Progenitor cell of endocrine pancreas (in vitro differentiated cells): ENCODE measurements around the gene ANO4. TPM values are rescaled to one million over a fixed set of nuclear protein-coding genes. Genes with fewer than 3 reads are reported as not detected.

Source experiments
- DNase-seq: peaks from one replicate; pipeline ENCODE4 v3.0.0; 2021; ENCODE audit warnings: low spot score; ENCODE audit not compliant: unreplicated experiment
- H3K27ac Mint-ChIP-seq: 2 replicates; pipeline ENCODE4 v1.8.0; 2021; ENCODE audit warnings: mild to moderate bottlenecking, moderate library complexity, mixed read lengths
- H3K27me3 Mint-ChIP-seq: 2 replicates; pipeline ENCODE4 v1.8.0; 2021; ENCODE audit warnings: mixed read lengths
- H3K36me3 Mint-ChIP-seq: 2 replicates; pipeline ENCODE4 v1.8.0; 2022; ENCODE audit warnings: mixed read lengths; ENCODE audit not compliant: insufficient read depth
- H3K4me1 Mint-ChIP-seq: 2 replicates; pipeline ENCODE4 v1.8.0; 2021; ENCODE audit warnings: low read depth, mixed read lengths
- H3K4me3 Mint-ChIP-seq: 2 replicates; pipeline ENCODE4 v1.8.0; 2021; ENCODE audit warnings: low read depth, mild to moderate bottlenecking, moderate library complexity, mixed read lengths
- H3K9me3 Mint-ChIP-seq: 2 replicates; pipeline ENCODE4 v1.8.0; 2021; ENCODE audit warnings: low read depth, mixed read lengths
- total RNA-seq: library from RNA; stranded (reverse); gene quantifications from 2 replicates; pipeline ENCODE4 v1.2.1, GENCODE V29; 2021
- TF ChIP-seq, protein P1 (sequence below): fragments of 200-600 bp; sonication (generic); IDR thresholded peaks from one replicate; pipeline ENCODE4 v1.5.0; 2021; ENCODE audit warnings: antibody characterized with exemption, mild to moderate bottlenecking; ENCODE audit not compliant: unreplicated experiment

Gene ANO4
- total RNA-seq, 1 donor from 2014 or later: 0.38 TPM

DNA sequence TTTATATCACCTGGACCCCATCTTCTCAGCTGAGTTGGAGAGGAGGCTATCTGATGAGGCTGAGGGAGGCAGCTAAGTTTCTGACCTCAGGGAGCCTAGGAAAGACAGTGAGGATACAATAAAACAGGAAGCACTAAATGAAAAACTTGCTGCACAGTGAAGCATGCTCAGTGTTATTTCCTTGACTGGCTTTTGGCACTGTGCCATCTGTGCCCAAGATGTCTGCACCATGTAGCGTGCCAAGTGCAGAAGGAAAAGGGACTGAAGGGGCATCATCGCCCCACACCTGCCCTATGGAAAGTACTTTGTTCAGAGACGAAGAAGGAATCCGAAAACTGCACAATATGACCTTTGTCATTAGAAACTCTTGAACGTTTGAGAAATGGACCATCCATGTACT, 102.7 kb downstream of the ANO4 start:
- H3K27me3 Mint-ChIP-seq: peaks cover 3% of the 10 kb centered on the region
- H3K36me3 Mint-ChIP-seq: no peaks in the 10 kb centered on the region
- H3K9me3 Mint-ChIP-seq: no peaks in the 10 kb centered on the region
- no peak overlapping the region for H3K27ac Mint-ChIP-seq
- no peak overlapping the region for H3K4me3 Mint-ChIP-seq
- TF ChIP-seq, protein P1, sequence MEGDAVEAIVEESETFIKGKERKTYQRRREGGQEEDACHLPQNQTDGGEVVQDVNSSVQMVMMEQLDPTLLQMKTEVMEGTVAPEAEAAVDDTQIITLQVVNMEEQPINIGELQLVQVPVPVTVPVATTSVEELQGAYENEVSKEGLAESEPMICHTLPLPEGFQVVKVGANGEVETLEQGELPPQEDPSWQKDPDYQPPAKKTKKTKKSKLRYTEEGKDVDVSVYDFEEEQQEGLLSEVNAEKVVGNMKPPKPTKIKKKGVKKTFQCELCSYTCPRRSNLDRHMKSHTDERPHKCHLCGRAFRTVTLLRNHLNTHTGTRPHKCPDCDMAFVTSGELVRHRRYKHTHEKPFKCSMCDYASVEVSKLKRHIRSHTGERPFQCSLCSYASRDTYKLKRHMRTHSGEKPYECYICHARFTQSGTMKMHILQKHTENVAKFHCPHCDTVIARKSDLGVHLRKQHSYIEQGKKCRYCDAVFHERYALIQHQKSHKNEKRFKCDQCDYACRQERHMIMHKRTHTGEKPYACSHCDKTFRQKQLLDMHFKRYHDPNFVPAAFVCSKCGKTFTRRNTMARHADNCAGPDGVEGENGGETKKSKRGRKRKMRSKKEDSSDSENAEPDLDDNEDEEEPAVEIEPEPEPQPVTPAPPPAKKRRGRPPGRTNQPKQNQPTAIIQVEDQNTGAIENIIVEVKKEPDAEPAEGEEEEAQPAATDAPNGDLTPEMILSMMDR: no peak
- no peaks in the 10 kb centered on the region for H3K4me1 Mint-ChIP-seq
- no peak for DNase-seq

DNA sequence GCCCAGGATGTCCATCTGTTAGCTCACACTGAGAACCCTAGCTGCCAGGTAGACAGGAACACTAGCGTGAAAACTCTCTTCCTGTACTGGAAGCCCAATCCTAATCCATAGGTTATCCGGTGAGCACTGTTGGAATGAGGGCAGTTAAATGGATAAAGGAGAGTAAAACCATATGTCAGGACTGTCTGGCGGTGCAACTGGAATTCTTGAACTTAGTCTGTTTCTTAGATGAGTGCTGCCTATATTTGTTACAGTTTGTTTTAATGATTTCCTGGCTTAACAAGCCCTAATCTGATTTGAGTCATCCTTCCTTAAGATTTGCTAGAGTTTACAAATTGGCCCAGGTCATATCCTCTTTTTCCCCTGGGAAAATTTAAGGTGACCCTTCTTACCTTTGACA, 104.7 kb downstream of the ANO4 start:
- Mint-ChIP-seq H3K27me3 (peaks cover 3% of the 10 kb centered on the region), H3K4me3 (no peak overlapping the region), H3K27ac (no peak overlapping the region), H3K4me1 (no peaks in the 10 kb centered on the region), H3K36me3 (no peaks in the 10 kb centered on the region), H3K9me3 (peaks cover 5% of the 10 kb centered on the region)
- TF ChIP-seq, protein P1: no peak
- DNase-seq: no peak

DNA sequence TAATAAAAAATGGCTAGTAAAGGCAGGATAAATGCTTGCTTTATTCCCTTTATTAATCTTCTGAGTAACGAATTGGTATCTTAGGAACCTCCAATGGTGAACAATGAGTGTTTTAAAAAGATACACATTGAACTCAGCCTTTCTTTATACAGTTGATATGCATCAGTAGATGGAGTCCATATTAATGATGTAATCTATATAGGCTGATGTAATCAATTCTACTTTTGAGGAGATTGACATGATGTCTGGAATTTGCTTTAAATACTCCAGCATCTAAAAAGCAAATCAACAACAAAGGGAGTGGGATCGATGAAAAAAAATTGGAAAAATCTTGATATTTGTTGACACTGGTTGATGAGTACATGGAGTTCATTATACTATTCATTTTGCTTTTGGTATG, 106.2 kb downstream of the ANO4 start:
- peaks cover 5% of the 10 kb centered on the region for H3K9me3 Mint-ChIP-seq
- TF ChIP-seq, protein P1: no peak
- peaks cover 3% of the 10 kb centered on the region for H3K27me3 Mint-ChIP-seq
- H3K36me3 Mint-ChIP-seq: no peaks in the 10 kb centered on the region
- H3K27ac Mint-ChIP-seq: no peak overlapping the region
- no peak overlapping the region for H3K4me3 Mint-ChIP-seq
- DNase-seq: no peak
- H3K4me1 Mint-ChIP-seq: no peaks in the 10 kb centered on the region

DNA sequence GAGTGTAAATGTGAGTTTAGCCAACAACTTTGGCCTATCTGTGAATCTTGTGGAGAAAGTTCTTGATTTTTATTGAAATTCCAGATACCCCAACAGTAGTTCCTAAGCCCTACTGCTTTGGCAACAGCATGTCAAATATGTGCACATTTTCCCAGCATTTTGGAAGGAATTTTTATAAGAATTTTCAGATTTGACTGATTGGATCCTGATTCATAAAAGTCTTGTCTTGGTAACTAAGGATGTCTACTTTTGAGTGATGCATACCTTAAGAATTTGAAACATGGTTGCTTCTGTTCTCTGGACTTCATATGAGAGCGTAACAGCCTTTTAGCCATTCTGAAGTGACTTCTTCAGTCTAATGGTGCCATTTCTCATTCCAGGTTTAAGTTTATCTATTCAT, 106.7 kb downstream of the ANO4 start:
- Mint-ChIP-seq H3K9me3 (peaks cover 5% of the 10 kb centered on the region), H3K36me3 (no peaks in the 10 kb centered on the region), H3K27me3 (no peaks in the 10 kb centered on the region), H3K27ac (no peak overlapping the region), H3K4me1 (no peaks in the 10 kb centered on the region), H3K4me3 (no peak overlapping the region)
- TF ChIP-seq, protein P1: no peak
- no peak for DNase-seq

DNA sequence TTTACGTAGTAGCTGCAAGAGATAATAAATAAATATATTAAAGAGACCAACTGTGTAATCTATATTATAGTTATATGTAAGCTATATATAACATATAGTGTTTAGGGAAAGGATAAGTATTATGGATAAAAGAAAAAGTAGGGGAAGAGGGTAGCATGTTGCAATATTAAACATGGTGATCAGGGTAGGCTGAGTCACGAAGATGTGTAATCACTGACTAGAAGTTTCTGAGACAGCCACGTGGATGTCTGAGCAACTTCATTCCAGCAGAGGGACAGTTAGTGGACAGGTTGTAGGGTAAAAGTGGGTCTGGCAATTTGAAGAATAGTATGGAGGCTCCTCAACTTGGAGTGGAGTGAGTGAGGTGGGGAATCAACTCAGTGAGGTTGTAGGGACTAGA, 109.7 kb downstream of the ANO4 start:
- TF ChIP-seq, protein P1: no peak
- Mint-ChIP-seq H3K27me3 (no peaks in the 10 kb centered on the region), H3K4me1 (no peaks in the 10 kb centered on the region), H3K4me3 (no peak overlapping the region), H3K27ac (no peak overlapping the region), H3K36me3 (no peaks in the 10 kb centered on the region), H3K9me3 (peaks cover 5% of the 10 kb centered on the region)
- DNase-seq: no peak
